Progenitor cell of endocrine pancreas (in vitro differentiated cells): ENCODE results near the gene SMIM14. TPM values are rescaled to one million over a fixed set of nuclear protein-coding genes. Genes with fewer than 3 reads are reported as not detected.

Experiments
- DNase-seq: peaks from one replicate; pipeline ENCODE4 v3.0.0; 2021; ENCODE audit warnings: low spot score; ENCODE audit not compliant: unreplicated experiment
- H3K27ac Mint-ChIP-seq: 2 replicates; pipeline ENCODE4 v1.8.0; 2021; ENCODE audit warnings: mild to moderate bottlenecking, moderate library complexity, mixed read lengths
- H3K27me3 Mint-ChIP-seq: 2 replicates; pipeline ENCODE4 v1.8.0; 2021; ENCODE audit warnings: mixed read lengths
- H3K36me3 Mint-ChIP-seq: 2 replicates; pipeline ENCODE4 v1.8.0; 2022; ENCODE audit warnings: mixed read lengths; ENCODE audit not compliant: insufficient read depth
- H3K4me1 Mint-ChIP-seq: 2 replicates; pipeline ENCODE4 v1.8.0; 2021; ENCODE audit warnings: low read depth, mixed read lengths
- H3K4me3 Mint-ChIP-seq: 2 replicates; pipeline ENCODE4 v1.8.0; 2021; ENCODE audit warnings: low read depth, mild to moderate bottlenecking, moderate library complexity, mixed read lengths
- H3K9me3 Mint-ChIP-seq: 2 replicates; pipeline ENCODE4 v1.8.0; 2021; ENCODE audit warnings: low read depth, mixed read lengths
- CTCF ChIP-seq: fragments of 200-600 bp; sonication (generic); IDR thresholded peaks from one replicate; pipeline ENCODE4 v1.5.0; 2021; ENCODE audit warnings: antibody characterized with exemption, mild to moderate bottlenecking; ENCODE audit not compliant: unreplicated experiment
- total RNA-seq: library from RNA; stranded (reverse); gene quantifications from 2 replicates; pipeline ENCODE4 v1.2.1, GENCODE V29; 2021

The SMIM14 gene
- total RNA-seq, 1 donor from 2014 or later = 70.1 TPM

GRCh38 chr4:39591290-39591689 lies 47.4 kb downstream of the SMIM14 start:
- no peaks in the 10 kb centered on the region for H3K4me1 Mint-ChIP-seq
- no peak overlapping the region for H3K4me3 Mint-ChIP-seq
- no peak for TF ChIP-seq CTCF
- H3K27me3 Mint-ChIP-seq = no peaks in the 10 kb centered on the region
- DNase-seq = no peak
- no peaks in the 10 kb centered on the region for H3K9me3 Mint-ChIP-seq
- no peak overlapping the region for H3K27ac Mint-ChIP-seq
- H3K36me3 Mint-ChIP-seq = peaks cover 18% of the 10 kb centered on the region

GRCh38 chr4:39587881-39588280 lies 50.8 kb downstream of the SMIM14 start:
- no peaks in the 10 kb centered on the region for H3K4me1 Mint-ChIP-seq
- DNase-seq = no peak
- TF ChIP-seq CTCF = no peak
- H3K9me3 Mint-ChIP-seq = no peaks in the 10 kb centered on the region
- peaks cover 14% of the 10 kb centered on the region for H3K36me3 Mint-ChIP-seq
- H3K27ac Mint-ChIP-seq = no peak overlapping the region
- H3K4me3 Mint-ChIP-seq = no peak overlapping the region
- H3K27me3 Mint-ChIP-seq = no peaks in the 10 kb centered on the region

DNA sequence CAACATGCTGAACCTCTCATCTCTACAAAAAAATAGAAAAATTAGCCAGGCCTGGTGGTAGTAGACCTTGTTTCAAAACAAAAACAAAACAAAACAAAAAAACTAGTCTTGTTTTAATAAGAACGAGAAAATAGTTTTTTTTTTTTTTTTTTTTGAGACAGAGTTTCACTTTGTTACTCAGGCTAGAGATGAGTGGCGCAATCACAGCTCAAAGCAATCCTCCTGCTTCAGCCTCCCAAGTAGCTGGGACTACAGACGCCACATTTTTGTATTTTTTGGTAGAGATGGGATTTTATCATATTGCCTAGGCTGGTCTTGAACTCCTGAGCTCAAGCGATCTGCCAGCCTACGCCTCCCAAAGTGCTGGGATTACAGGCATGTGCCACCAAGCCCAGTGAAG lies 63.7 kb downstream of the SMIM14 start:
- H3K36me3 Mint-ChIP-seq = peaks cover 11% of the 10 kb centered on the region
- H3K27me3 Mint-ChIP-seq = no peaks in the 10 kb centered on the region
- no peak for DNase-seq
- no peak for TF ChIP-seq CTCF
- peaks cover 16% of the 10 kb centered on the region for H3K4me1 Mint-ChIP-seq
- H3K4me3 Mint-ChIP-seq = no peak overlapping the region
- H3K27ac Mint-ChIP-seq = no peak overlapping the region
- no peaks in the 10 kb centered on the region for H3K9me3 Mint-ChIP-seq

DNA sequence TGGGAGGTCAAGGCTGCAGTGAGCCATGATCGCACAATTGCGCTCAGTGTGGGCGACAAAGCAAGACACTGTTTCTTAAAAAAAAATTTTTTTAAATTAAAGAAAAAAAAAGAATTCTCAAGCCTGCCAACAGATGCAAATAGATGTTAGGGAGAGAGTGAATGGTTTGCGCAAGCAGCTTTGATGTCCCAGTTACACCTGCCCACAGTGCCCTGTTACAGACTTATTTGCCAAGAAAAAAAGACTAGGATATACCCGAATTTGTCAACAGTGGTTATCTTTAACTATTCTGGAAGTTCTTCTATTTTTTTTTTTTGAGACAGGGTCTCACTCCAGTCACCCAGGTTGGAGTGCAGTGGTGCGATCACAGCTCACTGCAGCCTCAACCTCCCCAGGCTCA lies 67.2 kb downstream of the SMIM14 start:
- H3K4me1 Mint-ChIP-seq = peaks cover 30% of the 10 kb centered on the region
- H3K9me3 Mint-ChIP-seq = no peaks in the 10 kb centered on the region
- H3K27ac Mint-ChIP-seq = peak overlapping the region; percentile 77
- no peak for TF ChIP-seq CTCF
- DNase-seq = no peak
- H3K36me3 Mint-ChIP-seq = peaks cover 8% of the 10 kb centered on the region
- H3K27me3 Mint-ChIP-seq = no peaks in the 10 kb centered on the region
- no peak overlapping the region for H3K4me3 Mint-ChIP-seq

DNA sequence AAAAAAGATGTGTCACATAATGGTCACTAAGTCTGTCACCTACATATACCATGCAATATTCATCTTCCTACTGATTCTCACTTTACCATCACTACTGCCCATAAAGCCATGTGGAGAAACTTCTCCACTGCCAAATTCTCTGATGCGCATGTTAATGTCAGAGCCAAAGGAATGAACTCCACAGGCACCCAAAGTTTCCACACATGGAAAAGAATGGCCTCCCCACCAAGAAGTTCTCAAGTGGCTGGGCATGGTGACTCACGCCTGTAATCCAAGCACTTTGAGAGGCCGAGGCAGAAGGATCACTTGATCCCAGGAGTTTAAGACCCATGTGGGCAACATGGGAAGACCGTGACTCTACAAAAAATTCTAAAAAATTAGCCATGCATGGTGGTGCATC lies 67.6 kb downstream of the SMIM14 start:
- Mint-ChIP-seq H3K27me3 (no peaks in the 10 kb centered on the region), H3K36me3 (peaks cover 11% of the 10 kb centered on the region), H3K4me3 (no peak overlapping the region), H3K4me1 (peaks cover 30% of the 10 kb centered on the region), H3K27ac (peak overlapping the region; percentile 77), H3K9me3 (peaks cover 4% of the 10 kb centered on the region)
- no peak for TF ChIP-seq CTCF
- DNase-seq = no peak
